ENCODE data around the gene NDUFA12. TPM values are rescaled to one million over a fixed set of nuclear protein-coding genes. Genes with fewer than 3 reads are reported as not detected.
"Not testable (repeated sequence)": the region's sequence is repeated elsewhere in the genome, so short reads cannot be mapped to it uniquely, and the experiment has no call there.

NDUFA12 gene
- total and polyA plus RNA-seq, 9 of the 15 experiments (the other 6 are each of a cell fraction or from before 2014, with no cell fraction given) = 115 to 986 (median 283) TPM

GRCh38 chr12:94994312-94994711, 9.2 kb downstream of the NDUFA12 start:
- FAIRE-seq = no peak
- Histone ChIP-seq H2AFZ (ENCODE audit: low read depth, low read length) (no peak overlapping the region), H3K9me3 (replicated peaks; ENCODE audit: control insufficient read depth, insufficient read depth, low read depth, low read length) (no peaks in the 10 kb centered on the region), H3K79me2 (ENCODE audit: control insufficient read depth, insufficient read depth, low read length) (peaks cover 27% of the 10 kb centered on the region), H3K9me1 (ENCODE audit: control insufficient read depth, insufficient read depth, low read length) (no peaks in the 10 kb centered on the region), H3K4me1 (replicated peaks in 1 of 2; ENCODE audit: control insufficient read depth in 2 of 2, insufficient read depth in 2 of 2, low read length in 2 of 2) (no peaks in the 10 kb centered on the region), H4K20me1 (replicated peaks; ENCODE audit: control insufficient read depth, insufficient read depth, low read length) (peaks cover 5% of the 10 kb centered on the region; the same call in 1 of the 2 replicates), H3K27me3 (ENCODE audit: control insufficient read depth in 2 of 2, insufficient read depth in 2 of 2, low read length in 2 of 2) (no peaks in the 10 kb centered on the region), H3K9ac (ENCODE audit: insufficient read depth in 1 of 2, low read depth in 2 of 2, low read length in 2 of 2) (no peak overlapping the region; a peak in 1 of 4 replicates), H3K4me3 (no peak overlapping the region), H3K36me3 (ENCODE audit: control insufficient read depth, insufficient read depth, low read length) (peaks cover 46% of the 10 kb centered on the region; the same call in 2 of the 3 replicates), H3K4me2 (ENCODE audit: insufficient read depth, low read length) (no peak overlapping the region), H3K27ac (ENCODE audit: extremely low read depth, low read depth, low read length) (no peak overlapping the region)
- ATAC-seq = peak; percentile 44; the same call in 2 of the 3 replicates
- intact Hi-C loops (cut with micrococcal nuclease) = no loop called here
- POLR2A ChIA-PET = no interaction called here
- CTCF ChIA-PET (ENCODE audit: low intra/inter-chr PET ratio) = no interaction called here
- WGBS (ENCODE audit: insufficient coverage, low coverage, missing lambda C conversion rate) = 57% methylated on average over 2 of the region's 2 CpGs
- BruUV-seq (replicated peaks) = no TSS peak
- in situ Hi-C loops (cut with MboI) = no loop called here
- DNase-seq (ENCODE audit: extremely low read depth in 1 of 4, low spot score in 3 of 4) = peak in 1 of 4 experiments; percentile 19
- TF ChIP-seq FOSL1 (tag; conservative IDR thresholded peaks at IDR 0.05) (peak; percentile 33; the same call in 1 of the 2 replicates), FOXK2 (conservative IDR thresholded peaks at IDR 0.05 in 1 of 2, IDR thresholded peaks at IDR 0.05 in 1 of 2; ENCODE audit: low read depth in 2 of 2) (no peak), ETV1 (tag; conservative IDR thresholded peaks at IDR 0.05; ENCODE audit: low read depth) (no peak), ZKSCAN8 (CRISPR knock-in tag; IDR thresholded peaks at IDR 0.05) (no peak)

- H3K4me2 ChIP-seq (ENCODE audit: insufficient read depth, low read length); H3K9me3 ChIP-seq (replicated peaks; ENCODE audit: control insufficient read depth, insufficient read depth, low read depth, low read length); in situ Hi-C loops (cut with MboI); BruUV-seq (replicated peaks); intact Hi-C loops (cut with micrococcal nuclease); H3K27ac ChIP-seq (ENCODE audit: extremely low read depth, low read depth, low read length); H3K9me1 ChIP-seq (ENCODE audit: control insufficient read depth, insufficient read depth, low read length); H4K20me1 ChIP-seq (replicated peaks; ENCODE audit: control insufficient read depth, insufficient read depth, low read length); H2AFZ ChIP-seq (ENCODE audit: low read depth, low read length); H3K27me3 ChIP-seq (ENCODE audit: control insufficient read depth in 2 of 2, insufficient read depth in 2 of 2, low read length in 2 of 2); FAIRE-seq; DNase-seq (ENCODE audit: extremely low read depth in 1 of 4, low spot score in 3 of 4); H3K9ac ChIP-seq (ENCODE audit: insufficient read depth in 1 of 2, low read depth in 2 of 2, low read length in 2 of 2); CTCF ChIA-PET (ENCODE audit: low intra/inter-chr PET ratio); H3K4me3 ChIP-seq; ATAC-seq; H3K4me1 ChIP-seq (replicated peaks in 1 of 2; ENCODE audit: control insufficient read depth in 2 of 2, insufficient read depth in 2 of 2, low read length in 2 of 2); TF ChIP-seq ATF3 (CRISPR knock-in tag; conservative IDR thresholded peaks at IDR 0.05): not testable (repeated sequence)
- WGBS (ENCODE audit: insufficient coverage, low coverage, missing lambda C conversion rate) = 77% methylated on average over 3 of the region's 3 CpGs
- POLR2A ChIA-PET = interaction anchor here (2.0 kb wide), 1 partner anchor 32 kb away, joined by 5 read pairs; no protein-coding TSS in a partner anchor
- H3K36me3 ChIP-seq (ENCODE audit: control insufficient read depth, insufficient read depth, low read length) = peaks cover 49% of the 10 kb centered on the region; the same call in 2 of the 3 replicates
- H3K79me2 ChIP-seq (ENCODE audit: control insufficient read depth, insufficient read depth, low read length) = peaks cover 22% of the 10 kb centered on the region
- peak; percentile 24; the same call in 1 of the 2 replicates for TF ChIP-seq ATF3 (IDR thresholded peaks at IDR 0.05)
Measured at GRCh38 chr12:94993855-94994254, 9.6 kb downstream of the NDUFA12 start.
